OCI-LY7 (cell line): ENCODE measurements around the gene PRICKLE2. TPM values are rescaled to one million over a fixed set of nuclear protein-coding genes. Genes with fewer than 3 reads are reported as not detected.

Experiments used
- BruUV-seq: library from RNA; stranded (reverse); fragments of 400-500 nt; replicated peaks from 2 replicates; lab custom pipeline; 2021; lab: Mats Ljungman, UMichigan
- CTCF ChIA-PET: fragments of 300-600 bp; sonication (Branson Sonifier 250); formaldehyde crosslinking; loops from one replicate; lab custom pipeline; 2022; ENCODE audit warnings: antibody characterized with exemption; ENCODE audit not compliant: unreplicated experiment; lab: Charles Lee
- POLR2A ChIA-PET: fragments of 300-600 bp; sonication (Branson Sonifier 250); formaldehyde crosslinking; loops from one replicate; lab custom pipeline; 2022; ENCODE audit warnings: antibody characterized with exemption; lab: Charles Lee
- DNase-seq: peaks from one replicate; pipeline ENCODE4 v3.0.0-alpha.2; 2015; ENCODE audit warnings: low spot score
- H2AFZ ChIP-seq: fragments of 200-600 bp; sonication (generic), shearing (Covaris generic); 2 replicates; pipeline ENCODE4 v1.6.1; 2014; ENCODE audit warnings: mild to moderate bottlenecking, antibody characterized with exemption, low read length, moderate library complexity
- H3K27ac ChIP-seq: fragments of 200-600 bp; sonication (generic); 2 replicates; pipeline ENCODE4 v1.5.1; 2014; ENCODE audit warnings: mixed run types, low read depth, mild to moderate bottlenecking, moderate library complexity, low read length, inconsistent platforms; ENCODE audit not compliant: poor library complexity, severe bottlenecking
- H3K36me3 ChIP-seq: fragments of 200-600 bp; sonication (generic); 2 replicates; pipeline ENCODE4 v1.6.1; 2014; ENCODE audit warnings: mild to moderate bottlenecking, antibody characterized with exemption, low read length, moderate library complexity, mixed read lengths; ENCODE audit not compliant: insufficient read depth
- H3K4me1 ChIP-seq: fragments of 200-600 bp; sonication (generic); 2 replicates; pipeline ENCODE4 v1.5.1; 2014; ENCODE audit warnings: mild to moderate bottlenecking, low read length; ENCODE audit not compliant: insufficient read depth, poor library complexity, severe bottlenecking
- H3K4me2 ChIP-seq: fragments of 200-600 bp; sonication (generic); 2 replicates; pipeline ENCODE4 v1.6.1; 2014; ENCODE audit warnings: mild to moderate bottlenecking, low read length
- H3K4me3 ChIP-seq: fragments of 200-600 bp; sonication (generic); 2 replicates; pipeline ENCODE4 v1.5.1; 2014; ENCODE audit warnings: mild to moderate bottlenecking, low read depth, low read length; ENCODE audit not compliant: poor library complexity, severe bottlenecking
- H3K79me2 ChIP-seq: fragments of 200-600 bp; sonication (generic); 2 replicates; pipeline ENCODE4 v1.6.1; 2016; ENCODE audit warnings: low read depth, mild to moderate bottlenecking, low read length, moderate library complexity, mixed read lengths; ENCODE audit not compliant: insufficient read depth
- H3K9me2 ChIP-seq: fragments of 200-600 bp; sonication (generic); 2 replicates; pipeline ENCODE4 v1.6.1; 2016; ENCODE audit warnings: mild to moderate bottlenecking, low read length, mixed read lengths; ENCODE audit not compliant: insufficient read depth
- H3K9me3 ChIP-seq: fragments of 200-600 bp; sonication (generic); 2 replicates; pipeline ENCODE4 v1.6.1; 2014; ENCODE audit warnings: mild to moderate bottlenecking, mixed run types, low read length, mixed read lengths
- H4K20me1 ChIP-seq: fragments of 200-600 bp; sonication (generic); 2 replicates; pipeline ENCODE4 v1.6.1; 2014; ENCODE audit warnings: mild to moderate bottlenecking, antibody characterized with exemption, low read length, moderate library complexity, mixed read lengths; ENCODE audit not compliant: insufficient read depth
- EZH2phosphoT487 ChIP-seq: fragments of 200-600 bp; sonication (generic); IDR thresholded peaks from 2 replicates; pipeline ENCODE4 v1.6.1; 2018; ENCODE audit warnings: low read depth, borderline replicate concordance, mild to moderate bottlenecking, mixed run types, antibody characterized with exemption, low read length, moderate library complexity, mixed read lengths
- intact Hi-C: fragments of 100-400 bp; cut with micrococcal nuclease; formaldehyde crosslinking; loops from one replicate; pipeline ENCODE4 v1.10.0; 2022; ENCODE audit not compliant: unreplicated experiment
- total RNA-seq, 2 experiments: library from RNA; depleted of rRNA in 1 of 2; stranded (reverse); fragments of >200 nt in 1 of 2; shearing (Covaris generic) in 1 of 2; gene quantifications; 2 replicates each; pipeline ENCODE4 v1.2.3, GENCODE V29; 2014 to 2022
- TF ChIP-seq, protein P1 (sequence below): fragments of 200-600 bp; sonication (generic); conservative IDR thresholded peaks from 2 replicates; pipeline ENCODE4 v1.5.1; 2014; ENCODE audit warnings: mild to moderate bottlenecking, antibody characterized with exemption, low read length, moderate library complexity, mixed read lengths

PRICKLE2 gene
- total RNA-seq, 2 experiments from 2014 or later: 2.0 to 3.9 TPM

DNA sequence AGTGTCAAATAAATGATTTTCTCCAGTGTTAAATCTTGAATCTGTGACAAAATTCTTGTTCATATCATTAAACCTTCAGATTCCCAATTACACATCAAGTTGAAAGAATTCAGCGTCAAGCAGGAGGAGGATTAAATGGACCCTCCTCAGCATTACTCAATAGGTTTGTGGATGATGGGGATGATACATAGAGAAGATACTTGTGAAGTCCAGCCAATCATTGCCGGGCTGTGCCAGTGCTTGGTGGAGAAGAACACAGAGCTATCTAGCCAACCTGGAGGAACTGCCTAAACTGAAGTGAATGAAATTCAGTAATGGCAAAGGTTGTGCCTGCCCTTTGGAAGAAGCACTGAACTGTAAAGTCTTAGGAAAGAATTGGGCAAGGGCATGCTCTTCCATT is 47.0 kb upstream of the PRICKLE2 start:
- Histone ChIP-seq H3K9me2 (no peaks in the 10 kb centered on the region), H3K4me1 (no peaks in the 10 kb centered on the region), H3K4me2 (no peak overlapping the region), H3K27ac (no peak overlapping the region), H3K4me3 (no peak overlapping the region), H2AFZ (no peak overlapping the region), H3K36me3 (no peaks in the 10 kb centered on the region), H3K9me3 (no peaks in the 10 kb centered on the region), H4K20me1 (no peaks in the 10 kb centered on the region), H3K79me2 (no peaks in the 10 kb centered on the region)
- no TSS peak for BruUV-seq
- DNase-seq: no peak
- intact Hi-C loops: no loop called here
- ChIA-PET CTCF (no interaction called here), POLR2A (interaction anchor here (1.1 kb wide), 1 partner anchor 48 kb away, joined by 3 read pairs; no protein-coding TSS in a partner anchor)
- no peak for TF ChIP-seq EZH2phosphoT487
- TF ChIP-seq, protein P1, sequence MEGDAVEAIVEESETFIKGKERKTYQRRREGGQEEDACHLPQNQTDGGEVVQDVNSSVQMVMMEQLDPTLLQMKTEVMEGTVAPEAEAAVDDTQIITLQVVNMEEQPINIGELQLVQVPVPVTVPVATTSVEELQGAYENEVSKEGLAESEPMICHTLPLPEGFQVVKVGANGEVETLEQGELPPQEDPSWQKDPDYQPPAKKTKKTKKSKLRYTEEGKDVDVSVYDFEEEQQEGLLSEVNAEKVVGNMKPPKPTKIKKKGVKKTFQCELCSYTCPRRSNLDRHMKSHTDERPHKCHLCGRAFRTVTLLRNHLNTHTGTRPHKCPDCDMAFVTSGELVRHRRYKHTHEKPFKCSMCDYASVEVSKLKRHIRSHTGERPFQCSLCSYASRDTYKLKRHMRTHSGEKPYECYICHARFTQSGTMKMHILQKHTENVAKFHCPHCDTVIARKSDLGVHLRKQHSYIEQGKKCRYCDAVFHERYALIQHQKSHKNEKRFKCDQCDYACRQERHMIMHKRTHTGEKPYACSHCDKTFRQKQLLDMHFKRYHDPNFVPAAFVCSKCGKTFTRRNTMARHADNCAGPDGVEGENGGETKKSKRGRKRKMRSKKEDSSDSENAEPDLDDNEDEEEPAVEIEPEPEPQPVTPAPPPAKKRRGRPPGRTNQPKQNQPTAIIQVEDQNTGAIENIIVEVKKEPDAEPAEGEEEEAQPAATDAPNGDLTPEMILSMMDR: no peak

DNA sequence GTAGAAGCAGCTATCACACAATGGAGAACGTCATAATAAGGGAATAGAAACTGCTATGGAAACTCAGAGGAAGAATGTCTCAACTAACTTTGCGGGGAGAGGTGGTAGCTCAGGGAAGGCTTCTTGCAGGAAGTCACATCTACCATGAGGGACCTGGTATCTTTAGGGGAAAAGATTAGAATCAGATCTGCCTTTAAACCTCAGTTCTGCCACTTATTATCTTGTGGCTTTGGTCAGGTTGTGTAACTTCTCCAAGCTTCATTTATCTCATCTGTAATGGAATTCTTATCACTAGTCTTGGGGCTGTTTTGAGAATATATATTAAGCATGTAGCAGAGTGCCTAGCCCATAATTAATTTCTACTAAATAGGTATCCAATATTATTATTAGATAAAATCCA is 46.4 kb upstream of the PRICKLE2 start:
- ChIA-PET CTCF (no interaction called here), POLR2A (interaction anchor here (0.8 to 1.1 kb wide), 2 partner anchors 12 to 47 kb away, joined by 3 read pairs; no protein-coding TSS in a partner anchor)
- BruUV-seq: no TSS peak
- TF ChIP-seq, protein P1: no peak
- TF ChIP-seq EZH2phosphoT487: no peak
- Histone ChIP-seq H3K4me1 (no peaks in the 10 kb centered on the region), H3K79me2 (no peaks in the 10 kb centered on the region), H3K36me3 (no peaks in the 10 kb centered on the region), H3K4me3 (no peak overlapping the region), H3K4me2 (no peak overlapping the region), H3K27ac (no peak overlapping the region), H3K9me2 (no peaks in the 10 kb centered on the region), H4K20me1 (no peaks in the 10 kb centered on the region), H3K9me3 (no peaks in the 10 kb centered on the region), H2AFZ (no peak overlapping the region)
- intact Hi-C loops: no loop called here
- no peak for DNase-seq

DNA sequence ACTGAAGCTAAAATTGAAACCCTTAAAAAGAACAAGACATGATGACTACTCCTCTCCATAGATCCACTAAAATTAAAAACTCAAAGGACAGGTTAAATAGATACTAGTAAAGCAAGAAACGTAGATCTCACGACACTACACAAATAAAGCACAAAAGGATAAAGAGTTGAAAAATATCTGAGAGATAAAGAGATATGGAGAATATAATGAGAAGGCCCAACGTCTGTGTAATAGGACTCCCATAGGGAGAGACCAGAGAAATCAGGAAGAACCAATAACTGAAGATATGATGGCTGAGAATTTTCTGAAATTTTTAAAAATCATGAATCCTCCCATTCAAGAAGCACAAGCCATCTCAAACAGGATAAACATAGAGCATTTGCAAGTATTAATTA is 45.6 kb upstream of the PRICKLE2 start:
- H3K9me2 ChIP-seq: no peaks in the 10 kb centered on the region
- no peaks in the 10 kb centered on the region for H3K36me3 ChIP-seq
- no TSS peak for BruUV-seq
- no peak overlapping the region for H3K27ac ChIP-seq
- ChIA-PET POLR2A (interaction anchor here (0.8 kb wide), 2 partner anchors 11 to 12 kb away, joined by 3 to 4 read pairs; no protein-coding TSS in a partner anchor), CTCF (no interaction called here)
- no peak overlapping the region for H2AFZ ChIP-seq
- intact Hi-C loops: no loop called here
- H3K4me3 ChIP-seq: no peak overlapping the region
- no peak overlapping the region for H3K4me2 ChIP-seq
- no peaks in the 10 kb centered on the region for H4K20me1 ChIP-seq
- DNase-seq: no peak
- no peaks in the 10 kb centered on the region for H3K79me2 ChIP-seq
- TF ChIP-seq EZH2phosphoT487: no peak
- TF ChIP-seq, protein P1: no peak
- H3K9me3 ChIP-seq: no peaks in the 10 kb centered on the region
- no peaks in the 10 kb centered on the region for H3K4me1 ChIP-seq
